GM12801 (cell line): ENCODE measurements around the gene SCARF2.

Experiments used
- CTCF ChIP-seq: IDR thresholded peaks from one replicate; pipeline ENCODE4 v1.5.1; 2011; ENCODE audit warnings: control low read depth; ENCODE audit not compliant: insufficient read length; ENCODE audit errors: extremely low read depth

SCARF2 gene

DNA sequence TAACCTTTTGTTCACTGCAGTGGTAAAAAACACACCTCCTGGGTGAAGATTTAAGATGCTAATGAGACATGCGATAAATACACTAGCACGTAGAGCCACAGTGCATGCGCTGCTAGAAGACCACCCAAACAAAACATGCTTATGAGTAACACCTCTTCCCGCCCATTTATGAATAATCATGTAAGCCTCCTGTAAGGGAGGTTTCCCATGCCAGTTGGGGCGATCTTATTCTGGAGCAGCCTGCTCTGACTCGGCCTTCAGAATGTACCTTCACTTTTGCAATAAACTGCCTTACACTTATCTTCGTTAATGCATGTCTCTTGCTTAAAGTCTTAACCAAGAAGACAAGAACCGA, 18.1 kb upstream of the SCARF2 start:
- TF ChIP-seq CTCF, result no peak

DNA sequence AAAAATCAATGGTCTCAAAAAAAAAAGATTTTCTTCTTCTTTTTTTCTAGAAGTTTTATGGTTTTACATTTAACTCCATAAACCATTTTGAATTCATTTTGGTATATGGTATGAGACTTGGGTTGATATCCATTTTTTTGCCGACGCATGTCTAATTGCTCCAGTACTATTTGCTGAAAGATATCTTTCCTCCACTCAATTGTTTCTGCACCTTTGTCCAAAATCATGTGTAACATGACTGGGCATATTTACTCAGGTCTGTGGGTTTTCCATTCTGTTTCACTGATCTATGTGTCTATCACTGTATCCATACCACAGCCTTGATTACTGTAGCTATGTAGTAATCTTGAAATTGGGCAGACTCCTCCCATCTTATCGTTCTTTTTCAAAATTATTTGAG, 15.6 kb upstream of the SCARF2 start:
- TF ChIP-seq CTCF, result no peak

DNA sequence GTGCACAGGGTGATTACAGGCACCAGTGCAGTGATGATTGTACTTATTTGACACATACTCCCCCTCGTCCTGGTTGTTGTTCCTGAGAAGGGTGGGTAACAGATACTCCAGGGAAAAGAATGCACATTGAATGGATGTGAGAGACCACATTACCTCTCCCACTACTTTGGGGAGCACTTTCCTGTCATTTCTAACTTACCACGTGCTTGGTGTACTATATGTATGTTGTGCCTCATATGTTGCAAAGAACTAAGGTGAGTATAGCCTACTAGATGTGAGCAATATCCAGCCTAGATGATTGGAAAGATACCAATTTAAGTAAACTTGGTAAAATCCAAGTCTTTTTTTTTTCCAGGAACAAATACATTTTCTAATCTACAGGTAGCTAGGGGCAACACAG, 14.3 kb upstream of the SCARF2 start:
- TF ChIP-seq CTCF, result no peak

- TF ChIP-seq CTCF, result no peak
Measured at GRCh38 chr22:20450551-20450906, 12.9 kb upstream of the SCARF2 start.

- no peak for TF ChIP-seq CTCF
Measured at GRCh38 chr22:20449819-20450550, 12.4 kb upstream of the SCARF2 start.

GRCh38 chr22:20448630-20449029, 11.0 kb upstream of the SCARF2 start:
- TF ChIP-seq CTCF, result no peak

GRCh38 chr22:20446383-20446970, 8.9 kb upstream of the SCARF2 start:
- TF ChIP-seq CTCF, result no peak
